CD14-positive monocyte (primary cell): Measurements from ENCODE around the gene SLC17A6. TPM values are rescaled to one million over a fixed set of nuclear protein-coding genes. Genes with fewer than 3 reads are reported as not detected.
A peak's percentile ranks its signal among the peaks of the same experiment; 100 is the strongest.

Experiments used
- DNase-seq, 3 donors: peaks; one replicate each; pipeline ENCODE4 v3.0.0-alpha.2; 2011 to 2022
- H2AFZ ChIP-seq: 2 replicates; pipeline ENCODE4 v1.6.0; 2012; ENCODE audit warnings: mild to moderate bottlenecking, low read depth, low read length, inconsistent platforms; ENCODE audit not compliant: insufficient read depth, poor library complexity, severe bottlenecking
- H3K27ac ChIP-seq, 2 donors: 1 replicate in 1 of 2; 2 replicates in 1 of 2; pipeline ENCODE4 v1.5.1; 2012 to 2013; ENCODE audit warnings: low read length in 2 of 2, control low read depth in 1 of 2, inconsistent platforms in 1 of 2, low read depth in 1 of 2, mild to moderate bottlenecking in 1 of 2
- H3K27me3 ChIP-seq, 2 donors: one replicate each; pipeline versions ENCODE4 v1.6.0 to v1.6.1; 2011 to 2013; ENCODE audit warnings: low read length in 2 of 2; ENCODE audit not compliant: control insufficient read depth in 2 of 2, insufficient read depth in 2 of 2
- H3K36me3 ChIP-seq, 2 donors: replicated peaks in 1 of 2; 1 replicate in 1 of 2; 2 replicates in 1 of 2; pipeline versions ENCODE4 v1.5.1 to v1.6.1; 2012 to 2013; ENCODE audit warnings: low read length in 2 of 2, control low read depth in 1 of 2, inconsistent platforms in 1 of 2, mild to moderate bottlenecking in 1 of 2; ENCODE audit not compliant: insufficient read depth in 2 of 2, control insufficient read depth in 1 of 2
- H3K4me1 ChIP-seq, 2 donors: 1 replicate in 1 of 2; 2 replicates in 1 of 2; pipeline versions ENCODE4 v1.5.1 to v1.6.1; 2012 to 2013; ENCODE audit warnings: low read length in 2 of 2, control low read depth in 1 of 2, inconsistent platforms in 1 of 2, mild to moderate bottlenecking in 1 of 2, moderate library complexity in 1 of 2; ENCODE audit not compliant: insufficient read depth in 2 of 2, control insufficient read depth in 1 of 2
- H3K4me2 ChIP-seq: replicated peaks from 2 replicates; pipeline ENCODE3; 2012; ENCODE audit warnings: low read length, moderate library complexity, mild to moderate bottlenecking; ENCODE audit not compliant: poor library complexity, severe bottlenecking; ENCODE audit errors: extremely low read depth
- H3K4me3 ChIP-seq, 3 experiments: fragments of 200-600 bp in 1 of 3; sonication (generic) in 1 of 3; replicated peaks in 1 of 3; 1 replicate in 2 of 3; 2 replicates in 1 of 3; pipeline ENCODE4 v1.5.1; 2011 to 2013; ENCODE audit warnings: low read length in 3 of 3, mild to moderate bottlenecking in 3 of 3, control low read depth in 2 of 3, low read depth in 2 of 3, inconsistent platforms in 1 of 3, moderate library complexity in 1 of 3
- H3K79me2 ChIP-seq: 2 replicates; pipeline ENCODE4 v1.6.0; 2012; ENCODE audit warnings: mild to moderate bottlenecking, control low read depth, inconsistent platforms, low read length, moderate library complexity; ENCODE audit not compliant: insufficient read depth
- H3K9ac ChIP-seq: 2 replicates; pipeline ENCODE4 v1.6.0; 2017; ENCODE audit warnings: low read length, mild to moderate bottlenecking; ENCODE audit not compliant: insufficient read depth, poor library complexity, severe bottlenecking
- H3K9me3 ChIP-seq, 2 donors: replicated peaks in 1 of 2; 1 replicate in 1 of 2; 2 replicates in 1 of 2; pipeline versions ENCODE4 v1.5.1 to v1.6.1; 2012 to 2013; ENCODE audit warnings: low read length in 2 of 2, control low read depth in 1 of 2; ENCODE audit not compliant: control insufficient read depth in 1 of 2, insufficient read depth in 1 of 2
- H4K20me1 ChIP-seq: 2 replicates; pipeline ENCODE4 v1.6.0; 2012; ENCODE audit warnings: mild to moderate bottlenecking, low read length, control low read depth, moderate library complexity; ENCODE audit not compliant: insufficient read depth
- H3K27ac Mint-ChIP-seq, 7 donors: one replicate each; pipeline ENCODE4 v1.8.0; 2020; ENCODE audit warnings: mild to moderate bottlenecking in 7 of 7, mixed read lengths in 7 of 7, moderate library complexity in 6 of 7, inconsistent platforms in 2 of 7
- H3K27me3 Mint-ChIP-seq, 3 donors: one replicate each; pipeline ENCODE4 v1.8.0; 2021 to 2022; ENCODE audit warnings: low read depth in 3 of 3, mild to moderate bottlenecking in 3 of 3, mixed read lengths in 3 of 3, moderate library complexity in 3 of 3, inconsistent platforms in 1 of 3
- H3K36me3 Mint-ChIP-seq, 2 donors: one replicate each; pipeline ENCODE4 v1.8.0; 2020; ENCODE audit warnings: mixed read lengths in 2 of 2, inconsistent platforms in 1 of 2, mild to moderate bottlenecking in 1 of 2
- H3K4me1 Mint-ChIP-seq: one replicate; pipeline ENCODE4 v1.8.0; 2020; ENCODE audit warnings: mild to moderate bottlenecking, mixed read lengths
- H3K4me3 Mint-ChIP-seq, 2 donors: one replicate each; pipeline ENCODE4 v1.8.0; 2020; ENCODE audit warnings: mild to moderate bottlenecking in 2 of 2, mixed read lengths in 2 of 2, moderate library complexity in 1 of 2
- H3K9me3 Mint-ChIP-seq, 7 donors: one replicate each; pipeline ENCODE4 v1.8.0; 2020 to 2022; ENCODE audit warnings: mixed read lengths in 7 of 7, mild to moderate bottlenecking in 6 of 7, moderate library complexity in 6 of 7, inconsistent platforms in 2 of 7
- CTCF ChIP-seq: fragments of 200-600 bp; IDR thresholded peaks from one replicate; pipeline ENCODE4 v1.8.0; 2022; ENCODE audit warnings: antibody characterized with exemption, mild to moderate bottlenecking
- WGBS: methylation state at CpG from one replicate; pipeline ENCODE4 v1.1.5; 2013; ENCODE audit warnings: missing lambda C conversion rate; ENCODE audit not compliant: insufficient coverage; 5-methylcytosine and 5-hydroxymethylcytosine counted together
- intact Hi-C, 2 donors: fragments of 100-400 bp; cut with micrococcal nuclease; formaldehyde crosslinking; loops; one replicate each; pipeline versions ENCODE4 v1.15.0 to v1.15.1; 2023
- polyA plus RNA-seq, 3 donors: library from polyadenylated mRNA; depleted of rRNA in 1 of 3; unstranded in 2 of 3; stranded (reverse) in 1 of 3; fragments of 300-500 nt in 2 of 3; fragments of >200 nt in 1 of 3; fragmentation: Illumina TruSeq in 2 of 3; gene quantifications; 1 replicate in 2 of 3; 2 replicates in 1 of 3; pipeline ENCODE4 v1.2.3, GENCODE V29; 2012 to 2021

SLC17A6 gene
- polyA plus RNA-seq, 3 donors: not detected

GRCh38 chr11:22339611-22340010, 1.4 kb downstream of the SLC17A6 start:
- H3K4me3 Mint-ChIP-seq: peak overlapping the region in 1 of 2 donors; percentile 48

GRCh38 chr11:22340235-22340634, 2.1 kb downstream of the SLC17A6 start:
- Histone ChIP-seq H3K4me2 (no peak overlapping the region), H3K79me2 (no peaks in the 10 kb centered on the region), H4K20me1 (no peaks in the 10 kb centered on the region), H3K4me1 (no peaks in the 10 kb centered on the region), H3K4me3 (no peak overlapping the region), H2AFZ (no peak overlapping the region), H3K36me3 (no peaks in the 10 kb centered on the region), H3K27ac (no peak overlapping the region), H3K9ac (no peak overlapping the region), H3K27me3 (peaks cover 73 to 90% of the 10 kb centered on the region in 2 donors), H3K9me3 (peaks cover 12 to 30% of the 10 kb centered on the region in 2 donors)
- Mint-ChIP-seq H3K4me3 (peak overlapping the region in 1 of 2 donors; percentile 66), H3K27ac (no peak overlapping the region), H3K9me3 (peaks cover 0 to 37% (median 19%) of the 10 kb centered on the region in 7 donors), H3K27me3 (peaks cover 79 to 84% (median 84%) of the 10 kb centered on the region in 3 donors), H3K36me3 (peaks cover 3 to 9% of the 10 kb centered on the region in 2 donors), H3K4me1 (no peaks in the 10 kb centered on the region)
- no peak for DNase-seq
- intact Hi-C loops: no loop called here
- TF ChIP-seq CTCF: no peak
- WGBS: 15% methylated on average over 2 of the region's 6 CpGs

More at GRCh38 chr11:22339611-22340010, 1.4 kb downstream of the SLC17A6 start:
- Mint-ChIP-seq H3K4me1 (no peaks in the 10 kb centered on the region), H3K27ac (no peak overlapping the region), H3K27me3 (peaks cover 74 to 78% (median 77%) of the 10 kb centered on the region in 3 donors), H3K9me3 (peaks cover 0 to 37% (median 19%) of the 10 kb centered on the region in 7 donors), H3K36me3 (peaks cover 3 to 9% of the 10 kb centered on the region in 2 donors)
- Histone ChIP-seq H3K4me2 (no peak overlapping the region), H3K9me3 (peaks cover 12 to 30% of the 10 kb centered on the region in 2 donors), H2AFZ (no peak overlapping the region), H4K20me1 (no peaks in the 10 kb centered on the region), H3K36me3 (no peaks in the 10 kb centered on the region), H3K9ac (no peak overlapping the region), H3K27ac (no peak overlapping the region), H3K27me3 (peaks cover 73 to 86% of the 10 kb centered on the region in 2 donors), H3K4me3 (no peak overlapping the region), H3K4me1 (no peaks in the 10 kb centered on the region), H3K79me2 (no peaks in the 10 kb centered on the region)
- DNase-seq: no peak
- TF ChIP-seq CTCF: no peak
- WGBS: 6% methylated on average over 5 of the region's 9 CpGs
- intact Hi-C loops: loop anchor here (10.0 kb wide), 2 partner anchors 445 to 455 kb away; no protein-coding TSS in a partner anchor
